ENCODE results near the gene CHCHD6.

CHCHD6 gene

GRCh38 chr3:126691765-126692164 is 12.3 kb upstream of the CHCHD6 start:
- Histone ChIP-seq H3K9me3 (ENCODE audit: insufficient read depth, low read length) (no peaks in the 10 kb centered on the region), H3K9me2 (replicated peaks; ENCODE audit: insufficient read depth, low read length) (no peaks in the 10 kb centered on the region), H2AFZ (ENCODE audit: low read depth, low read length, severe bottlenecking) (no peak overlapping the region), H3K4me2 (ENCODE audit: low read depth, low read length, poor library complexity, severe bottlenecking) (no peak overlapping the region), H3K9ac (ENCODE audit: low read length) (no peak overlapping the region), H4K20me1 (ENCODE audit: low read depth, low read length) (no peaks in the 10 kb centered on the region), H3K4me3 (ENCODE audit: insufficient read depth, low read length, poor library complexity, severe bottlenecking) (no peak overlapping the region), H3F3A (ENCODE audit: insufficient read depth) (no peaks in the 10 kb centered on the region), H3K79me2 (ENCODE audit: insufficient read depth, low read length) (no peaks in the 10 kb centered on the region), H3K27ac (ENCODE audit: low read depth, low read length) (no peak overlapping the region), H3K36me3 (ENCODE audit: low read length) (no peaks in the 10 kb centered on the region), H3K27me3 (ENCODE audit: low read length) (no peaks in the 10 kb centered on the region)
- TF ChIP-seq EZH2phosphoT487 (conservative IDR thresholded peaks at IDR 0.05; ENCODE audit: low read length) = no peak
- TF ChIP-seq, protein P1, sequence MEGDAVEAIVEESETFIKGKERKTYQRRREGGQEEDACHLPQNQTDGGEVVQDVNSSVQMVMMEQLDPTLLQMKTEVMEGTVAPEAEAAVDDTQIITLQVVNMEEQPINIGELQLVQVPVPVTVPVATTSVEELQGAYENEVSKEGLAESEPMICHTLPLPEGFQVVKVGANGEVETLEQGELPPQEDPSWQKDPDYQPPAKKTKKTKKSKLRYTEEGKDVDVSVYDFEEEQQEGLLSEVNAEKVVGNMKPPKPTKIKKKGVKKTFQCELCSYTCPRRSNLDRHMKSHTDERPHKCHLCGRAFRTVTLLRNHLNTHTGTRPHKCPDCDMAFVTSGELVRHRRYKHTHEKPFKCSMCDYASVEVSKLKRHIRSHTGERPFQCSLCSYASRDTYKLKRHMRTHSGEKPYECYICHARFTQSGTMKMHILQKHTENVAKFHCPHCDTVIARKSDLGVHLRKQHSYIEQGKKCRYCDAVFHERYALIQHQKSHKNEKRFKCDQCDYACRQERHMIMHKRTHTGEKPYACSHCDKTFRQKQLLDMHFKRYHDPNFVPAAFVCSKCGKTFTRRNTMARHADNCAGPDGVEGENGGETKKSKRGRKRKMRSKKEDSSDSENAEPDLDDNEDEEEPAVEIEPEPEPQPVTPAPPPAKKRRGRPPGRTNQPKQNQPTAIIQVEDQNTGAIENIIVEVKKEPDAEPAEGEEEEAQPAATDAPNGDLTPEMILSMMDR (IDR thresholded peaks at IDR 0.05; ENCODE audit: insufficient read depth, low read length, poor library complexity, severe bottlenecking) = no peak

- no peaks in the 10 kb centered on the region for H3K9me2 ChIP-seq (replicated peaks; ENCODE audit: insufficient read depth, low read length)
Measured at GRCh38 chr3:126692858-126693257, 11.2 kb upstream of the CHCHD6 start.

GRCh38 chr3:126693921-126694320 is 10.1 kb upstream of the CHCHD6 start:
- Histone ChIP-seq H3K79me2 (ENCODE audit: insufficient read depth, low read length) (no peaks in the 10 kb centered on the region), H2AFZ (ENCODE audit: low read depth, low read length, severe bottlenecking) (no peak overlapping the region), H3K27ac (ENCODE audit: low read depth, low read length) (no peak overlapping the region), H3K9ac (ENCODE audit: low read length) (no peak overlapping the region), H3F3A (ENCODE audit: insufficient read depth) (no peaks in the 10 kb centered on the region), H3K4me2 (ENCODE audit: low read depth, low read length, poor library complexity, severe bottlenecking) (no peak overlapping the region), H3K4me3 (ENCODE audit: insufficient read depth, low read length, poor library complexity, severe bottlenecking) (no peak overlapping the region), H3K9me2 (replicated peaks; ENCODE audit: insufficient read depth, low read length) (no peaks in the 10 kb centered on the region), H3K9me3 (ENCODE audit: insufficient read depth, low read length) (no peaks in the 10 kb centered on the region), H3K27me3 (ENCODE audit: low read length) (no peaks in the 10 kb centered on the region), H3K36me3 (ENCODE audit: low read length) (no peaks in the 10 kb centered on the region), H4K20me1 (ENCODE audit: low read depth, low read length) (no peaks in the 10 kb centered on the region)
- no peak for TF ChIP-seq EZH2phosphoT487 (conservative IDR thresholded peaks at IDR 0.05; ENCODE audit: low read length)
- TF ChIP-seq, protein P1 (IDR thresholded peaks at IDR 0.05; ENCODE audit: insufficient read depth, low read length, poor library complexity, severe bottlenecking) = no peak

More at GRCh38 chr3:126692858-126693257, 11.2 kb upstream of the CHCHD6 start:
- Histone ChIP-seq H3K9ac (ENCODE audit: low read length) (no peak overlapping the region), H3F3A (ENCODE audit: insufficient read depth) (no peaks in the 10 kb centered on the region), H2AFZ (ENCODE audit: low read depth, low read length, severe bottlenecking) (no peak overlapping the region), H3K36me3 (ENCODE audit: low read length) (no peaks in the 10 kb centered on the region), H3K79me2 (ENCODE audit: insufficient read depth, low read length) (no peaks in the 10 kb centered on the region), H3K4me3 (ENCODE audit: insufficient read depth, low read length, poor library complexity, severe bottlenecking) (no peak overlapping the region), H3K9me3 (ENCODE audit: insufficient read depth, low read length) (no peaks in the 10 kb centered on the region), H3K4me2 (ENCODE audit: low read depth, low read length, poor library complexity, severe bottlenecking) (no peak overlapping the region), H3K27me3 (ENCODE audit: low read length) (no peaks in the 10 kb centered on the region), H4K20me1 (ENCODE audit: low read depth, low read length) (no peaks in the 10 kb centered on the region), H3K27ac (ENCODE audit: low read depth, low read length) (no peak overlapping the region)
- TF ChIP-seq, protein P1 (IDR thresholded peaks at IDR 0.05; ENCODE audit: insufficient read depth, low read length, poor library complexity, severe bottlenecking) = no peak
- TF ChIP-seq EZH2phosphoT487 (conservative IDR thresholded peaks at IDR 0.05; ENCODE audit: low read length) = no peak
